Fibroblast of pulmonary artery (primary cell): Measurements from ENCODE around the gene HSD17B11.
A peak's percentile ranks its signal among the peaks of the same experiment; 100 is the strongest.
"Not testable (repeated sequence)": the region's sequence is repeated elsewhere in the genome, so short reads cannot be mapped to it uniquely, and the experiment has no call there.

ENCODE experiments used
- DNase-seq: peaks from one replicate; pipeline ENCODE4 v3.0.0-alpha.2; 2010; ENCODE audit warnings: low read depth
- H3K4me3 ChIP-seq: replicated peaks from 2 replicates; pipeline ENCODE4 v1.5.1; 2011; ENCODE audit warnings: low read depth, mild to moderate bottlenecking, control low read depth, low read length, moderate library complexity
- CTCF ChIP-seq: IDR thresholded peaks from 2 replicates; pipeline ENCODE4 v1.5.1; 2011; ENCODE audit warnings: mild to moderate bottlenecking, control low read depth, low read length, inconsistent platforms; ENCODE audit errors: missing control alignments

Gene HSD17B11

DNA sequence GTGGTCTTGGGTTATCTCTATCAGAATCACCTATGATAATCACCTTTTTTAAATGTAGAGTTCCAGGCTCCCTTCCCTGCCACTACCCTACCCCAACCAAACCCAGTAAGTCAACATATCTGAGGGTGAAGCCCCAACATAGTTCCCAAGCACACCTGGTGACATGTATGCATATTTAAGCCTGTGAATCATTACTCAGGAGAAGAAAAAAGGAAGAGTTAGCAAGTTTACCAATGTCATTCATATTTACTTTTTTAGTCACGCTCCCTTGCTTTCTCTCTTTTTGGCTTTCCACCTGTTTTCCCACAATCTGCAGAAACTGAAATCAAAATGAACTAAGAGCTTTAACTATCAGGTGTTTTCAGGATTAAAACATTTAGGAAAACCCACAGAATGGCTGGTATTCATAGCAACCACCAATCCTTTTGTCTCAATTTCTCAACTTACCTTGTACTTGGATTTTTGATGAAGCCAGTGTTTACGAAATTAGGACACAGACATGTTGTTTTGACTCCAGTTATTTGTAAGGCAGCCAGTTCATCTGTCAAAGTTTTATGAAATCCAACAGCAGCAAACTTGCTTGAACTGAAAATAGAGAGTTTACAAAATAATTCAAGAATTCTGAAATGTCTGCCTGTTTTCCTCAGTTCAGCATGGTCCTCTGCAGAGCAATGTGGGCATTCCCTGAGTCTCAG lies 34.0 kb downstream of the HSD17B11 start:
- DNase-seq: no peak
- no peak overlapping the region for H3K4me3 ChIP-seq
- no peak for TF ChIP-seq CTCF

DNA sequence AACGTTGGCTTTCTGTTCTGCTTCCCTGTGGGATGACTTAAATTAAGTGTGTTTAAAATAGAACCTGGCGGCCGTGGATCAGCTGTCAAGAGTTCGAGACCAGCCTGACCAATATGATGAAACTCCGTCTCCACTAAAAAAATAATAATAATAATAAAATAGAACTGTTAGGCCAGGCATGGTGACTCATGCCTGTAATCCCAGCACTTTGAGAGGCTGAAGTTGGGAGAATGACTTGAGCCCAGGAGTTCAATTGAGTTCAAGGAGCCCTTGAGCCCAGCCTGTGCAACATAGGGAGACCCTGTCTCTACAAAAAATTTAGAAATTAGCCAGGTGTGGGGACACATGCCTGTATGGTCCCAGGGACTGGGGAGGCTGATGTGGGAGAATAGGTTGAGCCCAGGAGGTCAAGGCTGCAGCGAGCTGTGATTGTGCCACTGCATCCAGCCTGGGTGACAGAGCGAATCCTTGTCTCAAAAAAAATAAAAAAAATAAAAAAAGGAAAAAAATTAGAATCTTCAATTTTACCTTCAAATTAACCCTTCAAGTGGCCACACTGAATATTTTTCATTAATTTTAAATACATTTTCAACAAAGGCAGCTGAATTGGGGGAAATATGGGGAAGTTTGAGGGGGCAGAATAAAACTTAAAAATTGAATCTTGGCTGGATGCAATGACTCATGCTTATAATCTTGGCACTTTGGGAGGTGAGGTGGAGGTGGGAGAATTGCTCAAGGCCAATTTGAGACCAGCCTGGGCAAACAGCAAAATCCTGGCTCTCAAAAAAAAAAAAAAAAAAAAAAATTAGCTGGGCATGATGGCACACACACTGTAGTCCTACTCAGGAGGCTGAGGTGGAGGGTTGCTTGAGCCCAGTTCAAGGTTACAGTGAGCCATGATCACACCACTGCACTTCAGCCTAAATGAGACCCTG lies 36.6 kb downstream of the HSD17B11 start:
- DNase-seq: peak; percentile 37
- no peak for TF ChIP-seq CTCF
- H3K4me3 ChIP-seq: no peak overlapping the region

DNA sequence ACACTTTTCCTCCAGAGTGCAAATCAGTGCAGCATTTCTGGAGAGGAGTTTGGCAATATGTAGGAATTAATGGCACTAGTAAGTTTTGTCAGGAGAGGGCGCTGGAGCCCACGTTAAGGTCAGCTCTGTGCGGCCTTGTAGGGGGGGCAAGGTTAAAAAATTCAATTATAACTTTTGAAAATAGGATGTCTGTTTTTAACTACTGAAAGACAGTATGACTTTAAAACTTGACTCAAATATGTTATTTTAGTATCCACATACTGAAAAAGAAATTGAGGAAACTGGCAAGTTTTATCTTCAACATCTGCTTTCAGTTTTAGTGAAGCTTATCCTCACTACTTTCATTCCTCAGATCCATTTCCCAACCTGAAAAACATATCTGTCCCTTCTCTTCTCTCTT lies 37.4 kb downstream of the HSD17B11 start:
- DNase-seq: peak; percentile 70
- no peak overlapping the region for H3K4me3 ChIP-seq
- peak; percentile 55 for TF ChIP-seq CTCF

DNA sequence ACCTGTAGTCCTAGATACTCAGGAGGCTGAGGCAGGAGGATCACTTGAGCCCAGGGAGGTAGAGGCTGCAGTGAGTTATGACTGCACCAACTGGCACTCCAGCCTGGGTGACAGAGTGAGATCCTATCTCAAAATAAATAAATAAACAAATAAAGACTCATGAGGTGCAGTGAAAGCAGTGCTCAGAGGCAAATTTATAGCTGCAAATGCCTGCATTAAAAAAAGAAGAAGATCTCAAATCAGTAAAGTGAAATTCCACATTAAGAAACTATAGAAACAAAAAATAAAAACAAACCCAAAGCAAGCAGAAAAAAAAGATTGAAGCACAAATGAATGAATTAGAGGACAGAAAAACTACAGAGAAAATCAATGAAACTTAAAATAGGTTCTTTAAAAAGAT lies 45.8 kb downstream of the HSD17B11 start:
- DNase-seq: no peak
- no peak for TF ChIP-seq CTCF
- H3K4me3 ChIP-seq: no peak overlapping the region

GRCh38 chr4:87342872-87343271 lies 48.1 kb downstream of the HSD17B11 start:
- DNase-seq: no peak
- no peak overlapping the region for H3K4me3 ChIP-seq
- TF ChIP-seq CTCF: no peak

DNA sequence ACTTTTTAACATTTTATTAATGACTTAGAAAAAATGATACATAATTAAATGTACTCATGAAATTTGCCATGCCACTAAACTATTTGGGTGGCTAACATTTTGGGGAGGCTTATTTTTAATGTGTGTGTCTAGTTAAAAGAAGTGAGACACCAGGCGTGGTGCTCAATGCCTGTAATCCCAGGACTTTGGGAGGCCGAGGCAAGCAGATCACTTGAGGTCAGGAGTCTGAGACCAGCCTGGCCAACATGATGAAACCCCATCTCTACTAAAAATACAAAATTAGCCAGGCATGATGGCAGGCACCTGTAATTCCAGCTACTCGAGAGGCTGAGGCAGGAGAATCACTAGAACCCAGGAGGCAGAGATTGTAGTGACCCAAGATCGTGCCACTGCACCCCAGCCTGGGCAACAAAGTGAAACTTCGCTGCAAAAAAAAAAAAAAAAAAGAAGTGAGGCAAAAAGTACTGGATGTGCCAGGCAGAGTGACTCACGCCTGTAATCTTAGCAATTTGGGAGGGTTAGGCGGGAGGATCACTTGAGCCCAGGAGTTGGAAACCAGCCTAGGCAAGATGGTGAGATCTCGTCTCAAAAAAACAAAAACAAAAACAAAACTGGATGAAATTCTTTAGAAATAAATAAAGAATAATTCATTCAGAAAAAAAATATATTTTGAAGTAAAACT lies 48.9 kb downstream of the HSD17B11 start:
- peak; percentile 72 for DNase-seq
- H3K4me3 ChIP-seq: not testable (repeated sequence)

DNA sequence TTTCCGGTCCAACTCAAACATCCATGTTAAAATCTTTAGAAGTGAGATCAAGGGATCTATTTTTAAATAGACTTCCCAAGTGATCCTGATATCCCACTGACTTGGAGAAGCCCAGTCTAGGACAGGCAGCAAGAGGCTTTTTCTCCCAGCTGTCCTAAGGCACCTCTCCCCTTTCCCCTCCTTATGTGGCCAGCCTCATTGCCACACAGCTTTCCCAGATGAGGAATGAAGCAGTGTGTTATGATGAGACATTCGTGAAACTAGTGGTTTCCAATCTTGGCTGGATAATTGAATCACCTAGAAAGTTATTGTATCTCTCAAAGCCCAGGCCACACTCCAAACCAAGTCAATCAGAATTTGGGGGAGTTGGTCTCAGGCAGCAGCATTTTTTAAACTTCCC lies 51.5 kb downstream of the HSD17B11 start:
- DNase-seq: no peak
- TF ChIP-seq CTCF: no peak
- H3K4me3 ChIP-seq: no peak overlapping the region
